ENCODE results near the gene AADACL2.
"Not testable (repeated sequence)": the region's sequence is repeated elsewhere in the genome, so short reads cannot be mapped to it uniquely, and the experiment has no call there.

Gene AADACL2

DNA sequence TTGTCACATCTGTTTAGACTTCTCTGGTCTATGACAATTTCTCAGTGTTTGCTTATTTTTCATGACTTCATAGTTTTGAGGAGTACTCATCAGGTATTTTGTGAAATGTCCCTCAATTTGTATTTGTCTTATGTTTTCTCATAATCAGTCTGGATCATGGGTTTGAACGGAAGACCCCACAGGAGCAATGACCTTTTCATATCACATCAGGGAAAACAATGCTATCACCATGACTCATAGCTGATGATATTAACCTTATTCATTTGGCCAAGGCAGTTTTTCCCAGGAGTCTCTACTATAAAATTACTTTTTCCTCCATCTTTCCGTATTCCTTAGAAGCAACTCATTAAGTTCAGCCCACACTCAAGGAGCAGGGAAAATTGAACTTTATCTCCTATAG is 32.7 kb downstream of the AADACL2 start:
- no peak for DNase-seq

DNA sequence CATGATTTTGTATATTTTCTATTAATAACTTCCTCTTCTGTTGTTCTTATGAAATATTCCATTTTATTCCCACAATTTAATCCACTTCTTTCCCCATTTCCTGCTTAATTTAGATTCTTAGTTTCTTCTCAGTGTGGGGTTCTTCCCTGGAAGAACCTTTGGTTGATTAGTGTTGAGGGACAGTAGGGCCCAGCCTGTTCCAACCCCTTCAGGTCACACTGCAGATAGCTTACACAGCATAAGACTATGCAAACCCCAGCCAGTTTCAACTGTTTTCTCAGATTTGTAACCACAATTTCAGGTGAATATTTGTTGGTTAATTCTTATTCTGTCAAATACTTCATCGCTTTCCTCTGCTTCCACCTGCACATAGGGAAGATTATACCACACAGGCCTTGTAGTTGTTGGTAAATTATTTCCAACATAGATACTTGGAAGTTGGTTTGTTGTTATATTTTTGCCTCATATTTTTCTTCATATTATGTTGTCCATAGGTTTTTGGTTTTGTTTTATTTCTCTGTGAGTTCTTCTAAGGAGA is 34.7 kb downstream of the AADACL2 start:
- DNase-seq, result no peak

DNA sequence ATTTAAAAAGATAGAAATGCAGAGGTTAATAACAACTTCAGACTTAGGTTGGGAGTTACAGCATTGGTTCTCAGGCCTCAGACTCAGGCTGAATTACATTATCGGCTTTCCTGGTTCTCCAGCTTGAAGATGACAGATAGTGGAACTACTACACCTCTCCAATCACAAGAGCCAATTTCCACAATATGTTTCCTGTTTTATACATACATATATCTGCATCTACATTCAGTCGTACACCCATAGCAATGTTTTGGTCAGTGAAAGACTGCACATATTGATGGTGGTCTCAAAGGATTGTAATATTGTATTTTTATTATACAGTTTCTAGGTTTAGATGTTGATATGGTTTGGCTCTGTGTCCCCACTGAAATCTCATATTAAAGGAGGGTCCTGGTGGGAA is 35.4 kb downstream of the AADACL2 start:
- no peak for DNase-seq

DNA sequence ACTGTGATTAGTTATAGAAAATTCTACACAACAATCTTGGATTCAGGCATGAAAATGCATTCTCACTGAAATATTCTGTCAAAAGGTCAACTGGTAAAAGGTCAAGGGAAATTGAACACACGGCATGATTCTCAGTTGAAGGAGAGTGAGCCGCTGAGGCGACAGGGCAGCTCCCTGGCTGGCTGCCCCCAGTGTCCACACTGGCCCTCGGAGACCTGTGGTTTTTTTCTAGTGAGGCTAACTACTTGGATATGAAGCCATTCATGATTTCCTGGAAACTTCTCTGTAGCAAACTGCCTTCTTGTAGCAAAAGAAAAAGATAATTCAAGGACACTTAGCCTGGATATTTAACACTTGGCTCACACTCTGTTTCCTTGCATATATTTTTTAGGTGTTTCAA is 37.2 kb downstream of the AADACL2 start:
- peak in 1 of 2 donors; percentile 2 for DNase-seq

DNA sequence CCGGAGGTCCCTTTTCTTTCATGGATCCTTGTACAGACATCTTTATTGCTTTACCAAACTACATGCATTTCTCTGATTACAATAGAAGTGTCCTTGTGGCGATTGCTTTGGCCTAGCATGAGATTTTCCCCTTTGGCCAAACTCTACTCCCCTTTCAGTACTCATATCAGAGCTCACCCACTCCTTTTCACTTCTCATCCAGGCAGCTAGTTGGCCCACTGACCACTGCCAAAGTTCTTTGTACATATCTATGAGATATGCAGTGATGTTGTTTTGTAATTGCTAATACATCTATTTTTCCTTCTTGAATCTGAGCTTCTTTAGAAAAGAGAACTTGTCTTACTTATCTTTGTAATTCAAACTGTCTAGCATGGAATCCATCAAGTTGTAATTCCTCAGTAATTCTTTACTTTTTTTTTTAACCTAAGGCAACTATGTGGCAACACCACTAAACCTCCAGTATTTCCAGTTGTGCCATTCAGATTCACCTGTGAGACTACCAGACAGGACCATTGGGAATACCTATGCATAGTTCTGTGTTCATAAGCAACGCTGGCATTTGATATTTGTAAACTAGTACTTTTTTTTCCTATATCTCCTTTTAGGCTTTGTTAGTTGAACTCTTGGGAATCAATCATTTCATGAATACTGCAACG is 39.2 kb downstream of the AADACL2 start:
- DNase-seq, result no peak

DNA sequence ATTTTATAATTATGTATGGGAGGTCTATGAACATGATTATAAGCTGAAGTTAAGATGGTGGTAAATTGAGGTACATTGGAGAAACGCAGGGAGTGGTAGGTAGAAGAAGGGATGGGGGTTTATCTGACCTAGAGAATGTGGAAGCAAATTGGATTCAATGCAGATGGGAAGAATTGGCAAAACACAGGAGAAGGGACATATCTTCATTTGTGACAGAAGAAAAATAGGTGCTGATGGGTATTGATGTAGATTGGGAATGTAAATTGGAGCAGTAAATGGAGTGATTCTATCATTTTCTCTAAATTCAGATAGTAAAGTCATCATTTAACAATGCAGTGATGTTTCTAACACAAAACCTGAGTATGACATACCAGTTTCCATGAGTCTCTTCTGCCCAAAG is 40.5 kb downstream of the AADACL2 start:
- no peak for DNase-seq

DNA sequence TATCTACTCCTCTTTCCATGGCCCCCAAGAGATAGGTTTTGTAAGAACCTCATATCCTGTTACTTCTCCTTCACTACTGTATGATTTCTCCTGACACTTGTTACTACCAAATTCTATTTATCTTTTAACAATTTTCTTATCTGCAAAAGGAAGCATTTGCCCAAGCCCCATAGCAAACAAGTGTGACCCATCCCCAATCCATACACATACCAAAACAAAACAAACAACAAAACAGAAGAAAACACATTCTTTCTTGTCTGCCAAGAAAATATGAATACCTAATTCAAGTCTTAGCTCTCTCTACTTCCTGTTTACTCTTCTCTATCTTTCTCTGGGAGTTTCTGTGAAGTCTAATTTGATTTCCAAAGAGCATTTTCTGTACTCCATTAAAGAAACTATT is 41.2 kb downstream of the AADACL2 start:
- DNase-seq, result no peak

DNA sequence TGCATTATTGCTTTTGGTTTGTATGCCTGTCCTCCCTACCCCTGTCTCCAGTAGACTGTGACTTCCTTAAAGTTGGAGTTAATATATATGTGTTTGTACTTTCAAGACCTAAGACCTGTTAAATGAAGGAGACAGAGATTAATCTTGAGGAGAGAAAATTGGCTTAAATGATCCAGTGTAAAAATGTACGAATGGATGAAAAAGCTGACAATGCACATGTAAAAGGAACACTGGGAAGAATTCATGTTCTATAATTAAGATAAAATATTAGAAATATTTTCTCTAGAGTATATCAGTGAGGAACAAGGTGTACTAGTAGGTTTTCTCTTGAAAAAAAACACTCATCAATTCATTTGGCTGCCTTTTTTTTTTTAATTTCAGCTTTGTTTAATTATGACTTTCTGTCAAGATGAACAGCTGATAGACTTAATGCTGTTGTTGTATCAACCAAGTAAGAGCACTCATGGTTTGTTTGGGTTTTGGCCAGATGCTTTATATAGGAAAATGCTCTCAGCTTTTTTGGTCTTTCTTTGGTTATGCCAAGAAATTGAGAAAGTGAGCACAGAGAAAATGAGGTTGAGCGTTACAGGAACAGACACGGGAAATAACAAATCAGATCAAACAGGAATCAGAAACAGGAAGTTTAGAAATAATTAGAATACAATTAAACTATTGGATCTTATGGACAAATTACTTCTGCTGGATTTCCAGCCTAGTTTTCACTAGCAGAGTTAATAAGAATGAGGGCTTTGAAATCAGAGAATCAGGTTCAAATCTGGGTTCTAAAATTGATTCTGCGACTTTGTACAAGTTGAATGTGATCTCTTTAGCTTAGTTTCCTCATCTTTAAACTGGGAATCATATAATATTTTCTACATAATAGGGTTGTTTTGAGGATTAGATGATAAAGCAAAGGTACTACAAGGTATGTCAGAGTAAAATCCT is 41.9 kb downstream of the AADACL2 start:
- no peak for DNase-seq

DNA sequence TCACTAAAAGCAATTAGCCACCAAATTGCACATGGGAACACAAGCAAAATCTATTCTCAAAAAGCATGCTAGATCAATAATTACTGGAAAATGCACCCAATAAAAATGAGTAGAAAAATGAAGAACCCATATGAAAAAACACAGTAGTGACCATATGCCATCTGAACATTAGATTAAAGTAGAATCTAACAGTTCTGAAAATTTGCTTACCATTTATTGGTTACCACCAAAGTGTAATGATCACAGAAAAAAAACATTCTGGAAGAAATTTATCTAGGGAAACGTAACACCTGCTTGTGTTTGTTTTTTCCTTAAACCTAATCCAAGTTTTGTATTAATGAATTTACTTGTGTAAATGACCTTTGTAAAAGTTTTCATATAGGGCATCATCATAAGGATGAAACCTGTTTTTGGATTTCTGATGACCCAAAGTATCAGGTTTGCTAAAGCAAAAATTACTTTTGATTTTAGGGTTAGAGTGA is 42.6 kb downstream of the AADACL2 start:
- no peak for DNase-seq

DNA sequence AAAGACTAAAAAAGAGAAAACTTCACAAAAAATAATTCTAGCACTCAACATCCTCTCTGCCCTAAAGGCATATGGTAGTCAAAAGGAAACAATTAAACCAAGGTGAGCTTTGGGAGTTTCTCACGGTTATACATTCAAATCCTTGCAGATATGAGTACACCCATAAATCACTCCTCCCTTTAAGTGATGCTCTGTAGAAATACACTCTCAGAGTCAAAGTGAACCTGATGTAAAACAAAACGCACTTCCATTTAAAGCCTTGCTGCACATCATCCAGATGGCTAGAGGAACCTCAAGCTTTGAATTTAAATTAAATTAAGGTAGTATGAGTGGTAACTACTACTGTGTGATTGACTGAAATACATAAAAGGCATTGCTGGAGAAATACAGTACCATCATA is 44.2 kb downstream of the AADACL2 start:
- DNase-seq, result no peak

DNA sequence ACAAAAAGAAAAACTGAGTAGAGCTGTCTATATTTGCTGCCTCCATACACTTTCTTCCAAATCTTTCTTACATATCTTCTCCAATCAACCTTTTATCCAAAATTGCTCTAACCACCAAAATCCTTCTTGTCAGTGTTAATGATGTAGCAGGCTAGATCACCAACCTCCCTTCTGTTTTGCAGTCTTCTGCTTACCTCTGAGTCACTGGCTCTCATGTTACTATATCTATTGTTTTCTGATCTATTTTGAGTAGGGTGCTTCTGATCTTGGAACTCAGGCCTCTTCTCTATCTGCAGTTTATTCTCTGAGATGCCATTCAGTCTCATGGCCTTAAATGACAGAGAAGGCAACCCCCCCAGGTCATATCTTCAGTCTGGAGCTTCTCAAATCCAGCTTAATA is 53.9 kb downstream of the AADACL2 start:
- DNase-seq, result no peak

DNA sequence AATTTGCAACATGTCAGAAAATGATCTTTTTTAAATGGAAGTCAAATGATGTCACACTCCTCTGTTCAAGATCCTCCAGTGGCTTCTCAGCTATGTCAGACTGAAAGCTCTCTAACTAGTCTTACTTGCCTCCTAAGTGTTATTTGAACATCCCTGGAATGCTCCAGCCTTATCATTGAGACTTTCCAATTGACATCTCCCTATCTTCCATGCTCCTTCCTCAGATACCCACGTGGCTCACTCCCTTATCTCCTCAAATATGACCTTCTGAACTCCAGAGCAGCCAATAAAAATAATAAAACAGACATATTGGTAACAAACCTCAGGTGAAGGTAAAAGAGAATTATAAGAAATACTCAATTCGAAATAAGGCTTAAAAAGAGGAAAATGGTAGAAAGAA is 54.7 kb downstream of the AADACL2 start:
- DNase-seq, result no peak

DNA sequence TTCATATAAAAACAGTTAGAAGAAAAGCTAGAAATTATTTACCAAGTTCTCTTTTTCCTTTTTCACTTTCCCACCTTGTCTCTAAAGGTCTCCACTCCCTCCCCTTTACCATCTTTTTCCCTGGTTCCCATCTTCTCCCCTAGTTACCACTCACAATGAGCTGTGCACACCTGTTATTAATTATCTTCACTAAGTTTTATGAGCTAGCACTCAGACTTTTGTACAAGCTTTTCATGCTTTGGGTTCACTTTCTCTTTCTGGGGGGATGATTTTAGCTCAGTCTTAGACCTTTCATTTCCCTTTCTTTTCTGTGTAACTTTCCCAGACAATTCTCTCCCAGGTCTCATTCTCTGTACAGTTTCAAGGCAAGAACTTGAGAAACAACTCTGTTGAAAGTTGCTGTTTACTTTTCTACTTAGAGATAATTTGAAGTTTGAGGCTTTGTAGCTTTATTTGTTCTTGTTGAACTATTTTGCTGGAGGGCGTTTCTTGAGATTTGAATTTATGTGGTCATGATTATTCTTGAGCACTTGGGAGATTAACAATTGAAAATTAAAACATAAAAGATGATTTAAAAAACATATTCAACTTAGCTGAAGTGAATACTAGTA is 56.2 kb downstream of the AADACL2 start:
- DNase-seq, result no peak

DNA sequence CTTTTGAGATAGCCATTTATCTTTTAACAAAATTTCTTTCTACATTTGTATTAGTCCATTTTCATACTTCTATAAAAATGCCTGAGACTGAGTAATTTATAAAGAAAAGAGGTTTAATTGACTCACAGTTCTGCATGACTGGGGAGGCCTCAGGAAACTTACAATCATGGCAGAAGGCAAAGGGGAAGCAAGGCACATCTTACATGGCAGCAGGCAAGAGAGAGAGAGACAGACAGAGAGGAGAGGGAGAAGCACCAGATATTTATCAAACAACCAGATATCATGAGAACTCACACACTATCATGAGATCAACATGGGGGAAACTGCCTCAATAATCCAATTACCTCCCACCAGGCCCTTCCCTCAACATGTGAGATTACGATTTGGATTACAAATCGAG is 57.0 kb downstream of the AADACL2 start:
- DNase-seq, result not testable (repeated sequence)

DNA sequence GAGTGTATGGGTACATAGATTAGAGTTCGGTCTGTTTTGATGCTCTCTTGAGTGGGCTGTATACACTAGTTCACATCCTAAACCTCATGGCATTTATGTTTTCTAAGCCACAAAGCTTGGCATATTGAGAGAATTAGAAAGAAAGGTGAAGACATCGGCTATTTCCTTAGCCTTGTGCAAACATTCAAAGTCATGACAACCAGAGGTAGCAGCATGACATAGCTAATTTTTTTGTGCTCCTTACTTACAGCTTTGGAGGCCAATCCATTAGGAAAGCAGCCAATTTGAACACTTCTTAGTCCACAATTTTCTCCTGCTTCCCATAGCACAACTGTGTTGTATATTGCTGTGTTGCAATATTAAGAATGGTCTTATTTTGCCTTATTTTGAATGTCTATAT is 58.7 kb downstream of the AADACL2 start:
- no peak for DNase-seq

DNA sequence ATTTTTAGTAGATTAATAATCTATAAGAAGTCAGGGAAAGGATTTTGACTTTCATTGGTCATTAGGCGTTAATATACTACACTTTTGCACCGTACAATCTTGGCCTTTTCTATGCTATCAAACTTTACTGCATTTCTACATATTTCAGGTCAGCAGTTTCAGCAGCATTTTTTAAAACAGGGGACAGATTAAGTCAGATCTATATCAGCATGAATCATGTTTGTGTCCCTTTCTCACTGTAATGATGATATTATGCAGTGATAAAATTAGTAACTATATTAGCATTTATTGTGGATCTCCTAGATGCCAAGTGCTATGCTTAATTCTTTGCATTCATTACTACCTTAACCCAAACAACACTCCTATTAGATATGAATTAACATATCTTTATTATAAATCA is 59.9 kb downstream of the AADACL2 start:
- no peak for DNase-seq

DNA sequence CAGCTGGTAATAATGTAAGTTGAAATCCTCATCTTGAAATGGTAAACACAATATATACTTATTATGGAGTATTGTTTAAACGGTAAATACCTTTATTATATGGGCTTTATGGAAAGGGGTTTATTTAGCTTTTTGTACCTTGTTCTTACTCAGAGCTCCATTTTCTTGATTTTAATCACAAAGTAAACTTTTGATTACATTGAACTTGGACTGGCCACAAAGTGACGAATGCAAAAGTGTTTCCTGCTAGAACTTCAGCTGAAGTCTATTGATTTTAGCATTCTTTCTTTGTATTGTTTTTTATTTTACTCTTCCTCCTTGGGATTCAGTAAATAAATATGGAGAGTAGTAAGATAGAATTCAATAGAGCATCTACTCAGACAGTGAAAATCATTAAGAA is 60.4 kb downstream of the AADACL2 start:
- DNase-seq, result no peak

DNA sequence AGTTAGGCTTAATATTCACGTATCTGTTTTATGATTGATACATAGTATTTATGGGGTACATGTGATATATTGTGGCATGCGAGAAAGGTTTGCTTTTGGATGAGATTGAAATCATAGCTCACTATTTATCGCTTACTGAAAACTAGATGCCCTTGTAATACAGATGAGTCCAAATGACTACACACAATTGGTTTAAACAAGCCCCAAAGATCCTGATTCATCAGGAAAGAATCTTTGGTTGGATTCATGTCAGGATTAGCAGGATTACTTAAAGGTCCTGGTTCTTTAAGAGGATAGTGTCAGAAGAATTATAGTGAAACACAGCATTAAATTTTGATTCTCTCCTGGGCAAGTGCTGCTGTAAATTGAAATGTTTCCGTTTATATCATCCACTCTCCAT is 61.5 kb downstream of the AADACL2 start:
- no peak for DNase-seq

DNA sequence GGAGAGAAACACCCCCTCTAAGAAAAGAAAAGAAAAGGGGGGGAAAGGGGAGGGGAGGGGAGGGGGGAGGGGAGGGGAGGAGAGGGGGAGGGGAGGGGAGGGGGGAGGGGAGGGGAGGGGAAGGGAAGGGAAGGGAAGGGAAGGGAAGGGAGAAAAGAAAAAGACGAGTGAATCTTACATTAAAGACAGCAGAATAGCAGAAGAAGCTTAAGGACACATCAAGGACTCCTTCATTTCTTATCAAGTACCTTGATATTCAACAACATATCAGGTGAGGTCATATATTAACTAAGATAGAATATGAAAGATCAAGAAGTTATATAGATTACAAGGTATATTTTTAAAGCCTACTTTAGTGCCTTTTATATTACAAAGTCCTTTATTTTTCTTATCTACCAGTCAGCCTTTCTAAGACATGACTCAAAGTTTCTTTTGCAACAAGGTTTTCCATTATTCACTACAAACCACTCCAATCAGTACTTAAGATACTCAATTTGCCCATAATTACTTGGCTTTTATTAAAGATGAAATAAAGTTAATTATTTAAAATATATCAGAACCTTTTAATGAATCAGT is 62.5 kb downstream of the AADACL2 start:
- no peak for DNase-seq

DNA sequence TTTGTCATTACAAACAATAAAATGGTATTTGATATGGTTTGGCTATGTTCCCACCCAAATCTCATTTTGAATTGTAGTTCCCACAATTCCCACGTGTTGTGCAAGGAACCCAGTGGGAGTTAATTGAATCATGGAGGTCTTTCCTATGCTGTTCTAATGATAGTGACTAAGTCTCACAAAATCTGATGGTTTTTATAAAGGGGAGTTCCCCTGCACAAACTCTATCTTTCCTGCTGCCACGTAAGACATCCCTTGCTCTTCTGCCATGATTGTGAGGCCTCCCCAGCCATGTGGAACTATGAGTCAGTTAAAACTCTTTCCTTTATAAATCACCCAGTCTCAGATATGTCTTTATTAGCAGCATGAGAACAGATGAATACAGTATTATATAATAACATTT is 64.7 kb downstream of the AADACL2 start:
- DNase-seq, result no peak

DNA sequence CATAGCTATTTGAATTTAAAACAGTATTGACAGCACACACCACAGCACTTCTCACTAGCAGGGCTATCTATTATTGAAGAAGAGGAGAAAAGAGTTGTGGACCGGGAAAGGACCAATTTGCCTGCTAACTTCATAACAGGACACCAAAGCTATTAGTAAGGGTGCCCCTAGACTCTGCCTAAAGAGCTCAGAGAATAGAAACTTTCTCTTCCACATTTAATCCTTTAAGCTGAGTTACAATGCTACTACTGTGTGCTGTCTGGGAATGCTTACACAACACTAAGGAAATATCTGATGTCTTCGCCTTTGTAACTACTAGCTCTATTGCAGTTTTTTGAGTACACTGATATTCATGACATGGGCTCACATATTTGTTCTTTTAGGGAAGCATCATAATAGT is 66.7 kb downstream of the AADACL2 start:
- no peak for DNase-seq

DNA sequence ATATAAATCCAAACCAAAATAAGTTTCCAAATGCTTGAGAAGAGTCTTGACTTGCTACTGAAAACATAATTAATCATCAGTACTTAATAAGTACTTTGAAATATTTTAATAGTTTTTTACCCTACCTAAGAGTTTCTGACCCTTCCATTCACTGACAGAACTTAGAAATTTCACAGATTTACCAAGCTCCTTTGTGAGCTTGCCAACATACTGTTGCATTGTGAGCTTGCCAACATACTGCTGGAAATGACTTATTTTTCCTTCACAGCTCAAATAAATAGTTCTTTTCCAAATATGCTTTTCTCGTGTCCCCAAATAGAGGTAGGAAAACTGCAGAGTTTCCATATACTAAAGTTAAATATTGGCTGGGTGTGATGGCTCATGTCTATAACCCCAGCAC is 70.5 kb downstream of the AADACL2 start:
- no peak for DNase-seq

DNA sequence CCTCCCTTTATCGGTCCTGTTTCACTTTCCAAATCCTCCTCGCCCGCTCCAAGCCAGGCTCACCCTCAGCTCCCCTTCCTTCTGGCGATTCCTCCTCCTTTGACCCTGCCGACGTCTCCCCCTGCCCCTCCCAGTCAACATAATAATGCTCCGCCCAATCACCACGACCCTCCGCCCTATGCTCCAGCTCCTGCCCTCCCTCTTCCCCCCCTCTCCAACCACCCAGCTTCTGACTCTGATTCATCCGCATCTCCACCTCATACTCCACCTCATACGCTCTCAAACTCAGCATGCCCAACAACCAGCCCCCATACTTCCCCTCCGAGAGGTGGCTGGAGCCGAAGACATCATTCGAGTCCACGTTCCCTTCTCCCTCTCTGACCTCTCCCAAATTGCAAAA is 73.1 kb downstream of the AADACL2 start:
- no peak for DNase-seq

Data from hippocampal formation (tissue), 2 donors.